ENCODE results near the gene FHOD3. TPM values are rescaled to one million over a fixed set of nuclear protein-coding genes. Genes with fewer than 3 reads are reported as not detected.

Gene FHOD3
- total and polyA plus RNA-seq, 9 of the 15 experiments (the other 6 are each of a cell fraction or from before 2014, with no cell fraction given), result 0.11 TPM; not detected in 8

- TF ChIP-seq PATZ1 (CRISPR knock-in tag; IDR thresholded peaks at IDR 0.05; ENCODE audit: borderline replicate concordance) (no peak), SMARCE1 (IDR thresholded peaks at IDR 0.05) (no peak), ZNF436 (CRISPR knock-in tag; IDR thresholded peaks at IDR 0.05) (no peak), CXXC5 (CRISPR knock-in tag; IDR thresholded peaks at IDR 0.05) (no peak), ZBTB2 (IDR thresholded peaks at IDR 0.05) (no peak), FOXP4 (CRISPR knock-in tag; IDR thresholded peaks at IDR 0.05; ENCODE audit: borderline replicate concordance) (no peak), WHSC1 (IDR thresholded peaks at IDR 0.05; ENCODE audit: low read length) (no peak), ZBTB8A (IDR thresholded peaks at IDR 0.05; ENCODE audit: partially characterized antibody) (no peak), PCBP1 (IDR thresholded peaks at IDR 0.05; ENCODE audit: low read depth, low read length, poor library complexity, severe bottlenecking) (no peak), KLF1 (tag; IDR thresholded peaks at IDR 0.05) (no peak), MBD1 (CRISPR knock-in tag; IDR thresholded peaks at IDR 0.05) (no peak), POLR3G (IDR thresholded peaks at IDR 0.05; ENCODE audit: extremely low read depth, insufficient read length, insufficient replicate concordance) (no peak), NRF1 (conservative IDR thresholded peaks at IDR 0.05 in 1 of 2, IDR thresholded peaks at IDR 0.05 in 1 of 2) (no peak)
Measured at GRCh38 chr18:36341944-36342343, 44.4 kb downstream of the FHOD3 start (continued).

Data from K562 (cell line).